ENCODE results near the gene DTD1. TPM values are rescaled to one million over a fixed set of nuclear protein-coding genes. Genes with fewer than 3 reads are reported as not detected.

DTD1 gene
- total RNA-seq, 6 experiments from 2014 or later, result 5.4 to 21.2 (median 7.5) TPM

- DNase-seq, result no peak
- intact Hi-C loops (cut with DNase I), result no loop called here
- Histone ChIP-seq H3K36me3 (peaks cover 0 to 3% (median 0%) of the 10 kb centered on the region in 4 donors), H3K27me3 (no peaks in the 10 kb centered on the region), H3K9me3 (no peaks in the 10 kb centered on the region), H3K27ac (no peak overlapping the region), H3K4me3 (no peak overlapping the region), H3K4me1 (no peaks in the 10 kb centered on the region)
- ATAC-seq, result no peak
- TF ChIP-seq CTCF (IDR thresholded peaks at IDR 0.05), result no peak
- TF ChIP-seq POLR2A (IDR thresholded peaks at IDR 0.05), result no peak
These were observed 8.4 kb downstream of the DTD1 start for GRCh38 chr20:18596270-18596669.

- no peak for ATAC-seq
These were observed 21.9 kb downstream of the DTD1 start for GRCh38 chr20:18609741-18610140.

GRCh38 chr20:18611492-18611891 lies 23.6 kb downstream of the DTD1 start:
- Histone ChIP-seq H3K4me1 (no peaks in the 10 kb centered on the region), H3K4me3 (no peak overlapping the region), H3K36me3 (no peaks in the 10 kb centered on the region), H3K27me3 (no peaks in the 10 kb centered on the region), H3K27ac (no peak overlapping the region), H3K9me3 (no peaks in the 10 kb centered on the region)
- no peak for TF ChIP-seq CTCF (IDR thresholded peaks at IDR 0.05)
- no peak for TF ChIP-seq POLR2A (IDR thresholded peaks at IDR 0.05)
- 84% methylated on average over 6 of the region's 8 CpGs for WGBS (ENCODE audit: insufficient coverage, low coverage, low lambda C conversion rate, missing lambda C conversion rate)
- ATAC-seq (no peak), DNase-seq (no peak)
- intact Hi-C loops (cut with DNase I), result no loop called here

More at GRCh38 chr20:18609741-18610140, 21.9 kb downstream of the DTD1 start:
- Histone ChIP-seq H3K27me3 (no peaks in the 10 kb centered on the region), H3K4me1 (no peaks in the 10 kb centered on the region), H3K27ac (no peak overlapping the region), H3K36me3 (no peaks in the 10 kb centered on the region), H3K4me3 (no peak overlapping the region), H3K9me3 (no peaks in the 10 kb centered on the region)
- no peak for TF ChIP-seq POLR2A (IDR thresholded peaks at IDR 0.05)
- no peak for TF ChIP-seq CTCF (IDR thresholded peaks at IDR 0.05)
- intact Hi-C loops (cut with DNase I), result no loop called here
- no peak for DNase-seq

GRCh38 chr20:18613553-18613952 lies 25.7 kb downstream of the DTD1 start:
- WGBS (ENCODE audit: insufficient coverage, low coverage, low lambda C conversion rate, missing lambda C conversion rate), result 67% methylated on average over 1 of the region's 2 CpGs

More at GRCh38 chr20:18613553-18613952, 25.7 kb downstream of the DTD1 start:
- Histone ChIP-seq H3K27me3 (no peaks in the 10 kb centered on the region), H3K27ac (no peak overlapping the region), H3K4me1 (no peaks in the 10 kb centered on the region), H3K4me3 (no peak overlapping the region), H3K36me3 (no peaks in the 10 kb centered on the region), H3K9me3 (no peaks in the 10 kb centered on the region)
- no peak for DNase-seq
- intact Hi-C loops (cut with DNase I), result no loop called here
- ATAC-seq, result no peak
- TF ChIP-seq CTCF (IDR thresholded peaks at IDR 0.05), result no peak
- no peak for TF ChIP-seq POLR2A (IDR thresholded peaks at IDR 0.05)
